K562 (cell line): ENCODE results near the gene MYADML2. TPM values are rescaled to one million over a fixed set of nuclear protein-coding genes. Genes with fewer than 3 reads are reported as not detected.

Source experiments
- ATAC-seq: fragments of 200-7000 bp; cut with Tn5 transposase; 3 replicates; pipeline ENCODE4 v1.9.1; 2020; ENCODE audit warnings: moderate library complexity
- BruUV-seq: library from RNA; stranded (reverse); fragments of 400-500 nt; replicated peaks from 2 replicates; lab custom pipeline; 2021; lab: Mats Ljungman, UMichigan
- CTCF ChIA-PET: fragments of 300-600 bp; formaldehyde crosslinking; extraction: SDS; loops from one replicate; lab custom pipeline; 2021; ENCODE audit warnings: low intra/inter-chr PET ratio; lab: Yijun Ruan, JAX
- POLR2A ChIA-PET: fragments of 300-600, 350-650 bp; sonication (Branson Sonifier 250); formaldehyde crosslinking; extraction: SDS; loops from one replicate; lab custom pipeline; 2021; ENCODE audit warnings: antibody characterized with exemption, inconsistent platforms; lab: Yijun Ruan, JAX
- DNase-seq, 4 experiments: peaks; one replicate each; pipeline versions ENCODE4 v3.0.0 to v3.0.0-alpha.2; 2011 to 2018; ENCODE audit warnings: low spot score in 3 of 4, mixed read lengths in 3 of 4; ENCODE audit errors: extremely low read depth in 1 of 4
- FAIRE-seq: peaks from 2 replicates; lab custom pipeline; 2011; peaks lifted over from hg19 to GRCh38; lab: Jason Lieb, UNC
- H2AFZ ChIP-seq: 2 replicates; pipeline ENCODE4 v1.6.0; 2011; ENCODE audit warnings: low read depth, low read length, control low read depth, inconsistent platforms
- H3K27ac ChIP-seq: fragments of 200-600 bp; 3 replicates; pipeline ENCODE4 v1.8.0; 2011; ENCODE audit warnings: low read depth, mild to moderate bottlenecking, control low read depth, inconsistent platforms, low read length, moderate library complexity, mixed read lengths; ENCODE audit errors: extremely low read depth
- H3K27me3 ChIP-seq, 2 experiments: fragments of 300-600 bp in 1 of 2; 2 replicates in 1 of 2; 3 replicates in 1 of 2; pipeline versions ENCODE4 v1.6.0 to v1.8.0; 2011; ENCODE audit warnings: inconsistent platforms in 2 of 2, low read length in 2 of 2, mild to moderate bottlenecking in 1 of 2, mixed read lengths in 1 of 2, moderate library complexity in 1 of 2; ENCODE audit not compliant: control insufficient read depth in 2 of 2, insufficient read depth in 2 of 2
- H3K36me3 ChIP-seq: fragments of 300-600 bp; 3 replicates; pipeline ENCODE4 v1.8.0; 2011; ENCODE audit warnings: mild to moderate bottlenecking, low read length, inconsistent platforms; ENCODE audit not compliant: control insufficient read depth, insufficient read depth
- H3K4me1 ChIP-seq, 2 experiments: fragments of 200-600 bp in 1 of 2; replicated peaks in 1 of 2; 2 replicates in 1 of 2; 3 replicates in 1 of 2; pipeline versions ENCODE4 v1.5.1 to v1.8.0; 2011; ENCODE audit warnings: inconsistent platforms in 2 of 2, low read length in 2 of 2, mild to moderate bottlenecking in 1 of 2, mixed read lengths in 1 of 2, moderate library complexity in 1 of 2; ENCODE audit not compliant: control insufficient read depth in 2 of 2, insufficient read depth in 2 of 2
- H3K4me2 ChIP-seq: 2 replicates; pipeline ENCODE4 v1.6.1; 2011; ENCODE audit warnings: low read length, control low read depth, inconsistent platforms, mixed read lengths; ENCODE audit not compliant: insufficient read depth
- H3K4me3 ChIP-seq: fragments of 200-600 bp; sonication (generic), shearing (Covaris generic); 2 replicates; pipeline ENCODE4 v1.5.1; 2016; ENCODE audit warnings: control low read depth, inconsistent platforms
- H3K79me2 ChIP-seq: fragments of 200-600 bp; 3 replicates; pipeline ENCODE4 v1.8.0; 2011; ENCODE audit warnings: low read length, inconsistent platforms; ENCODE audit not compliant: control insufficient read depth, insufficient read depth
- H3K9ac ChIP-seq, 2 experiments: 2 replicates each; pipeline versions ENCODE4 v1.6.0 to v1.6.1; 2011; ENCODE audit warnings: low read depth in 2 of 2, low read length in 2 of 2, control low read depth in 1 of 2, inconsistent platforms in 1 of 2, mild to moderate bottlenecking in 1 of 2, mixed read lengths in 1 of 2; ENCODE audit not compliant: insufficient read depth in 1 of 2
- H3K9me1 ChIP-seq: one replicate; pipeline ENCODE4 v1.6.0; 2011; ENCODE audit warnings: inconsistent platforms, mild to moderate bottlenecking, low read length, moderate library complexity; ENCODE audit not compliant: control insufficient read depth, insufficient read depth
- H3K9me3 ChIP-seq: replicated peaks from 2 replicates; pipeline ENCODE4 v1.5.1; 2011; ENCODE audit warnings: low read depth, low read length, inconsistent platforms; ENCODE audit not compliant: control insufficient read depth, insufficient read depth
- H4K20me1 ChIP-seq: replicated peaks from 2 replicates; pipeline ENCODE4 v1.6.1; 2011; ENCODE audit warnings: low read length, inconsistent platforms, mixed read lengths; ENCODE audit not compliant: control insufficient read depth, insufficient read depth
- ARHGAP35 ChIP-seq: fragments of 450-650 bp; IDR thresholded peaks from 2 replicates; pipeline ENCODE4 v1.6.1; 2018; ENCODE audit not compliant: partially characterized antibody
- CBFA2T3 ChIP-seq: fragments of 450-650 bp; IDR thresholded peaks from 2 replicates; pipeline ENCODE4 v1.6.1; 2017
- CTBP1 ChIP-seq: fragments of 450-650 bp; IDR thresholded peaks from 2 replicates; pipeline ENCODE4 v1.6.1; 2016; ENCODE audit warnings: borderline replicate concordance
- FIP1L1 ChIP-seq: fragments of 200-400 bp; formaldehyde crosslinking; IDR thresholded peaks from 2 replicates; pipeline ENCODE4 v1.6.1; 2018; ENCODE audit warnings: mild to moderate bottlenecking, low read depth, low read length; ENCODE audit not compliant: poor library complexity, severe bottlenecking
- GTF2F1 ChIP-seq: IDR thresholded peaks from 2 replicates; pipeline ENCODE4 v1.6.1; 2011; ENCODE audit warnings: low read depth, low read length, improper control_type of control experiment
- ILF3 ChIP-seq: fragments of 450-650 bp; IDR thresholded peaks from 2 replicates; pipeline ENCODE4 v1.6.1; 2018; ENCODE audit warnings: antibody characterized with exemption, mild to moderate bottlenecking, moderate library complexity, borderline replicate concordance
- MTF1 ChIP-seq: fragments of 250-450 bp; sonication (Bioruptor Pico); IDR thresholded peaks from 2 replicates; pipeline ENCODE4 v1.9.0; 2021; ENCODE audit warnings: moderate library complexity, mild to moderate bottlenecking, inconsistent platforms, borderline replicate concordance
- POLR2G ChIP-seq: fragments of 200-400 bp; formaldehyde crosslinking; IDR thresholded peaks from 2 replicates; pipeline ENCODE4 v1.6.1; 2017; ENCODE audit warnings: low read depth, mild to moderate bottlenecking, antibody characterized with exemption, low read length, moderate library complexity
- RBFOX2 ChIP-seq: fragments of 200-400 bp; formaldehyde crosslinking; IDR thresholded peaks from 2 replicates; pipeline ENCODE4 v1.6.1; 2017; ENCODE audit warnings: low read depth, mild to moderate bottlenecking, low read length, moderate library complexity
- RBM14 ChIP-seq: fragments of 200-400 bp; formaldehyde crosslinking; IDR thresholded peaks from 2 replicates; pipeline ENCODE4 v1.6.1; 2018; ENCODE audit warnings: low read depth, mild to moderate bottlenecking, low read length, moderate library complexity, borderline replicate concordance; ENCODE audit not compliant: insufficient read depth
- RHOXF2B ChIP-seq: fragments of 250-450 bp; sonication (Bioruptor Pico); conservative IDR thresholded peaks from 2 replicates; pipeline ENCODE4 v1.5.1; 2021
- whole genome bisulfite sequencing: fragments of 100-300 bp; shearing (Covaris generic); methylation state at CpG from one replicate; pipeline ENCODE4 v1.1.6; 2016; ENCODE audit warnings: low coverage, mixed read lengths; ENCODE audit not compliant: insufficient coverage; ENCODE audit errors: missing lambda C conversion rate; 5-methylcytosine and 5-hydroxymethylcytosine counted together
- in situ Hi-C: fragments of 300-500 bp; cut with MboI; formaldehyde crosslinking; loops from 4 replicates; pipeline ENCODE4 v1.15.0; 2018; ENCODE audit warnings: inconsistent platforms, mixed read lengths
- intact Hi-C: fragments of 100-400 bp; cut with micrococcal nuclease; formaldehyde crosslinking; loops from 2 replicates; pipeline ENCODE4 v1.14.2; 2022
- polyA plus RNA-seq, 8 experiments: library from polyadenylated mRNA; depleted of rRNA in 4 of 8; stranded (reverse) in 5 of 8; unstranded in 3 of 8; fragments of >200 nt; fragmentation: Nextera tagmentation in 2 of 8; fragmentation: Illumina TruSeq in 1 of 8; extraction: Ambion mirVana in 2 of 8; extraction: Trizol in 1 of 8; gene quantifications; 2 replicates each; pipeline versions ENCODE4 v1.2.1 to v1.2.3, GENCODE V29; 2011 to 2014; ENCODE audit warnings: inconsistent platforms in 1 of 8, missing spikeins in 1 of 8
- total RNA-seq, 7 experiments: library from RNA; depleted of rRNA in 6 of 7; stranded (reverse); fragments of >200 nt in 6 of 7; fragmentation: Illumina TruSeq in 2 of 7; extraction: Trizol in 2 of 7; gene quantifications; 2 replicates each; pipeline versions ENCODE4 v1.2.1 to v1.2.3, GENCODE V29; 2011 to 2021; ENCODE audit warnings: low replicate concordance in 1 of 7
- TF ChIP-seq, protein P1 (sequence below): sonication (generic); formaldehyde crosslinking; IDR thresholded peaks from 2 replicates; pipeline ENCODE4 v1.8.1; 2023; ENCODE audit warnings: mild to moderate bottlenecking, missing genetic modification reagents
- TF ChIP-seq, protein P2 (sequence below): fragments of 250-450 bp; sonication (Bioruptor Pico); IDR thresholded peaks from 2 replicates; pipeline ENCODE4 v1.5.0; 2021
- TF ChIP-seq, protein P3 (sequence below): IDR thresholded peaks from 3 replicates; pipeline ENCODE4 v1.6.1; 2011; ENCODE audit warnings: borderline replicate concordance, mild to moderate bottlenecking; ENCODE audit not compliant: insufficient read length, insufficient read depth
- TF ChIP-seq, protein P4 (sequence below): fragments of 250-450 bp; sonication (Bioruptor Pico); IDR thresholded peaks from 2 replicates; pipeline ENCODE4 v1.4.0; 2020; ENCODE audit warnings: mild to moderate bottlenecking

The MYADML2 gene
- total and polyA plus RNA-seq, 9 of the 15 experiments (the other 6 are each of a cell fraction or from before 2014, with no cell fraction given) = not detected

DNA sequence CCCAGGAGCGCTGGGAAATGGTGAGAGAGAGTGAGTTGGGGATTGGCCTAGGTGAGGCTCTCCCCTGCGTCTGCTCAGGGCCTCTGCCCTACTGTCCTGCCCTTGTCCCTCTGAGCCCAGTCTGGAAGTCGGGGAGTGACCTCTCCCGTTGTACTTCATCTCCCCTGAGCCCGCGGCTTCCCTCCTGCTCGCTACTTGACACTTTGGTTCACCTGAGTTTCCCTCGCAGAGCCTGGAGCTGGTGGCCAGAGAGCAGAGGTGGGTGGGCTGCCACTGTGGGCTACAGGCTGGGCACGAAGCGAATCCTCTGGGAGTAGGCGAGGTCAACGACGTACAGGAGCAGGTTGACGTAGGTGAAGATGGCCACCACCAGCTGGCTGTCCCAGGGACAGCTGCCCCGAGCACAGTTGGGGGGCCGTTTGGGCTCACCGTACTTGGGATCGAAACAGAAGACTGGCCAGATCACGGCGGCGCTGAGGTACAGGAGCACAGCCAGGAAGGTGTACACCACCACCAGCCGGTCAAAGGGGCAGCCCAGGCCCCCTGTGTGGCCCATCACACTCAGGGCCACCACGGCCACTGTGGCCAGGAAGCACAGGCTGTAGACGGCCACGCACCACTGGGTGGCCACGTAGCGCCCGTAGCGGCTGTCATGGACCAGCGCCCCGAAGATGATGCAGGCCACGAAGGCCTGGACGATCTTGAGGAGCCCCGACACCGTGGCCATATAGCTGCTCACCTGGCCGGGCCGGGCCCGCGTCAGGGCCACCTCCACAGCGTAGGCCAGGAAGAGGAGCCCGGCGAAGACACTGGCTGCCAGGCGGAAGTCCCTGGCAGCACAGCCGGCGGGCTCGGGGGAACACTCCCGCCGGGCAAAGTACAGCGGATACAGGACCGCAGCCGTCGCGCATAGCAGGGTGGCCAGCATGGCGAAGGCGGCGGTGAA lies 6.2 kb downstream of the MYADML2 start:
- WGBS = 80% methylated on average over 49 of the region's 56 CpGs
- Histone ChIP-seq H4K20me1 (no peaks in the 10 kb centered on the region), H3K4me1 (peaks cover 5 to 60% of the 10 kb centered on the region in 2 experiments; a peak in 4 of 5 replicates), H3K9me3 (no peaks in the 10 kb centered on the region), H3K27ac (no peak overlapping the region), H3K9ac (peak overlapping the region in 1 of 2 experiments; percentile 55; a peak in 1 of 4 replicates), H3K36me3 (peaks cover 2% of the 10 kb centered on the region; the same call in 1 of the 3 replicates), H3K4me3 (no peak overlapping the region), H3K4me2 (no peak overlapping the region), H3K9me1 (peaks cover 2% of the 10 kb centered on the region), H2AFZ (no peak overlapping the region), H3K27me3 (no peaks in the 10 kb centered on the region), H3K79me2 (peaks cover 13% of the 10 kb centered on the region)
- ChIA-PET CTCF (no interaction called here), POLR2A (interaction anchor here (0.6 to 1.5 kb wide), 7 partner anchors 11 to 437 kb away, joined by 3 to 8 read pairs (median 3); partner anchors contain the start of gene MAFG)
- DNase-seq = no peak
- in situ Hi-C loops = no loop called here
- ATAC-seq = no peak
- no TSS peak for BruUV-seq
- no peak for FAIRE-seq
- intact Hi-C loops = no loop called here
- TF ChIP-seq MTF1 (CRISPR knock-in tag) = no peak
- no peak for TF ChIP-seq ILF3
- TF ChIP-seq, protein P1, sequence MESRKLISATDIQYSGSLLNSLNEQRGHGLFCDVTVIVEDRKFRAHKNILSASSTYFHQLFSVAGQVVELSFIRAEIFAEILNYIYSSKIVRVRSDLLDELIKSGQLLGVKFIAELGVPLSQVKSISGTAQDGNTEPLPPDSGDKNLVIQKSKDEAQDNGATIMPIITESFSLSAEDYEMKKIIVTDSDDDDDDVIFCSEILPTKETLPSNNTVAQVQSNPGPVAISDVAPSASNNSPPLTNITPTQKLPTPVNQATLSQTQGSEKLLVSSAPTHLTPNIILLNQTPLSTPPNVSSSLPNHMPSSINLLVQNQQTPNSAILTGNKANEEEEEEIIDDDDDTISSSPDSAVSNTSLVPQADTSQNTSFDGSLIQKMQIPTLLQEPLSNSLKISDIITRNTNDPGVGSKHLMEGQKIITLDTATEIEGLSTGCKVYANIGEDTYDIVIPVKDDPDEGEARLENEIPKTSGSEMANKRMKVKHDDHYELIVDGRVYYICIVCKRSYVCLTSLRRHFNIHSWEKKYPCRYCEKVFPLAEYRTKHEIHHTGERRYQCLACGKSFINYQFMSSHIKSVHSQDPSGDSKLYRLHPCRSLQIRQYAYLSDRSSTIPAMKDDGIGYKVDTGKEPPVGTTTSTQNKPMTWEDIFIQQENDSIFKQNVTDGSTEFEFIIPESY (CRISPR knock-in tag) = peak; percentile 34
- TF ChIP-seq GTF2F1 = no peak
- TF ChIP-seq, protein P2, sequence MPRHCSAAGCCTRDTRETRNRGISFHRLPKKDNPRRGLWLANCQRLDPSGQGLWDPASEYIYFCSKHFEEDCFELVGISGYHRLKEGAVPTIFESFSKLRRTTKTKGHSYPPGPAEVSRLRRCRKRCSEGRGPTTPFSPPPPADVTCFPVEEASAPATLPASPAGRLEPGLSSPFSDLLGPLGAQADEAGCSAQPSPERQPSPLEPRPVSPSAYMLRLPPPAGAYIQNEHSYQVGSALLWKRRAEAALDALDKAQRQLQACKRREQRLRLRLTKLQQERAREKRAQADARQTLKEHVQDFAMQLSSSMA = no peak
- TF ChIP-seq CTBP1 = no peak
- TF ChIP-seq FIP1L1 = peak; percentile 27
- TF ChIP-seq, protein P3, sequence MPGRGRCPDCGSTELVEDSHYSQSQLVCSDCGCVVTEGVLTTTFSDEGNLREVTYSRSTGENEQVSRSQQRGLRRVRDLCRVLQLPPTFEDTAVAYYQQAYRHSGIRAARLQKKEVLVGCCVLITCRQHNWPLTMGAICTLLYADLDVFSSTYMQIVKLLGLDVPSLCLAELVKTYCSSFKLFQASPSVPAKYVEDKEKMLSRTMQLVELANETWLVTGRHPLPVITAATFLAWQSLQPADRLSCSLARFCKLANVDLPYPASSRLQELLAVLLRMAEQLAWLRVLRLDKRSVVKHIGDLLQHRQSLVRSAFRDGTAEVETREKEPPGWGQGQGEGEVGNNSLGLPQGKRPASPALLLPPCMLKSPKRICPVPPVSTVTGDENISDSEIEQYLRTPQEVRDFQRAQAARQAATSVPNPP = no peak
- no peak for TF ChIP-seq RHOXF2B (CRISPR knock-in tag)
- 0 out of 2 replicates have a peak, but pooled peaks have one; percentile 8 for TF ChIP-seq RBFOX2
- TF ChIP-seq ARHGAP35 = no peak
- TF ChIP-seq POLR2G = 0 out of 2 replicates have a peak, but pooled peaks have one; percentile 3
- TF ChIP-seq, protein P4, sequence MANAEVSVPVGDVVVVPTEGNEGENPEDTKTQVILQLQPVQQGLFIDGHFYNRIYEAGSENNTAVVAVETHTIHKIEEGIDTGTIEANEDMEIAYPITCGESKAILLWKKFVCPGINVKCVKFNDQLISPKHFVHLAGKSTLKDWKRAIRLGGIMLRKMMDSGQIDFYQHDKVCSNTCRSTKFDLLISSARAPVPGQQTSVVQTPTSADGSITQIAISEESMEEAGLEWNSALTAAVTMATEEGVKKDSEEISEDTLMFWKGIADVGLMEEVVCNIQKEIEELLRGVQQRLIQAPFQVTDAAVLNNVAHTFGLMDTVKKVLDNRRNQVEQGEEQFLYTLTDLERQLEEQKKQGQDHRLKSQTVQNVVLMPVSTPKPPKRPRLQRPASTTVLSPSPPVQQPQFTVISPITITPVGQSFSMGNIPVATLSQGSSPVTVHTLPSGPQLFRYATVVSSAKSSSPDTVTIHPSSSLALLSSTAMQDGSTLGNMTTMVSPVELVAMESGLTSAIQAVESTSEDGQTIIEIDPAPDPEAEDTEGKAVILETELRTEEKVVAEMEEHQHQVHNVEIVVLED (CRISPR knock-in tag) = no peak
- no peak for TF ChIP-seq CBFA2T3
- 0 out of 2 replicates have a peak, but pooled peaks have one; percentile 24 for TF ChIP-seq RBM14
